IPS DF 6.9 (cell line): ENCODE data around the gene PANX2.
"Not testable (repeated sequence)": the region's sequence is repeated elsewhere in the genome, so short reads cannot be mapped to it uniquely, and the experiment has no call there.

Experiments
- DNase-seq: peaks from one replicate; pipeline ENCODE4 v3.0.0-alpha.2; 2013; ENCODE audit warnings: low read depth, low spot score
- H3K27ac ChIP-seq: one replicate; pipeline ENCODE4 v1.5.1; 2013; ENCODE audit warnings: low read length, control low read depth
- H3K27me3 ChIP-seq: 2 replicates; pipeline ENCODE4 v1.6.1; 2013; ENCODE audit warnings: mild to moderate bottlenecking, low read length; ENCODE audit not compliant: control insufficient read depth, insufficient read depth
- H3K36me3 ChIP-seq: 2 replicates; pipeline ENCODE4 v1.6.1; 2013; ENCODE audit warnings: low read length; ENCODE audit not compliant: control insufficient read depth, insufficient read depth
- H3K4me1 ChIP-seq: 2 replicates; pipeline ENCODE4 v1.6.1; 2013; ENCODE audit warnings: low read length; ENCODE audit not compliant: control insufficient read depth, insufficient read depth
- H3K4me3 ChIP-seq: 2 replicates; pipeline ENCODE4 v1.5.1; 2013; ENCODE audit warnings: mild to moderate bottlenecking, low read length
- H3K9me3 ChIP-seq: 2 replicates; pipeline ENCODE4 v1.6.1; 2013; ENCODE audit warnings: low read length, inconsistent platforms; ENCODE audit not compliant: control insufficient read depth, insufficient read depth
- WGBS: extraction: QIAGEN DNeasy Blood & Tissue Kit; methylation state at CpG from one replicate; pipeline ENCODE4 v1.1.7; 2013; ENCODE audit warnings: mixed read lengths, missing lambda C conversion rate; ENCODE audit not compliant: insufficient read length, insufficient coverage; 5-methylcytosine and 5-hydroxymethylcytosine counted together

Gene PANX2

GRCh38 chr22:50160947-50161346 is 9.6 kb upstream of the PANX2 start:
- Histone ChIP-seq H3K4me1 (no peaks in the 10 kb centered on the region; the same call in 1 of the 2 replicates), H3K4me3 (no peak overlapping the region), H3K36me3 (no peaks in the 10 kb centered on the region), H3K27me3 (no peaks in the 10 kb centered on the region), H3K27ac (no peak overlapping the region), H3K9me3 (no peaks in the 10 kb centered on the region)
- WGBS = no CpG with 5 or more reads among the region's 7 CpGs
- DNase-seq = no peak

DNA sequence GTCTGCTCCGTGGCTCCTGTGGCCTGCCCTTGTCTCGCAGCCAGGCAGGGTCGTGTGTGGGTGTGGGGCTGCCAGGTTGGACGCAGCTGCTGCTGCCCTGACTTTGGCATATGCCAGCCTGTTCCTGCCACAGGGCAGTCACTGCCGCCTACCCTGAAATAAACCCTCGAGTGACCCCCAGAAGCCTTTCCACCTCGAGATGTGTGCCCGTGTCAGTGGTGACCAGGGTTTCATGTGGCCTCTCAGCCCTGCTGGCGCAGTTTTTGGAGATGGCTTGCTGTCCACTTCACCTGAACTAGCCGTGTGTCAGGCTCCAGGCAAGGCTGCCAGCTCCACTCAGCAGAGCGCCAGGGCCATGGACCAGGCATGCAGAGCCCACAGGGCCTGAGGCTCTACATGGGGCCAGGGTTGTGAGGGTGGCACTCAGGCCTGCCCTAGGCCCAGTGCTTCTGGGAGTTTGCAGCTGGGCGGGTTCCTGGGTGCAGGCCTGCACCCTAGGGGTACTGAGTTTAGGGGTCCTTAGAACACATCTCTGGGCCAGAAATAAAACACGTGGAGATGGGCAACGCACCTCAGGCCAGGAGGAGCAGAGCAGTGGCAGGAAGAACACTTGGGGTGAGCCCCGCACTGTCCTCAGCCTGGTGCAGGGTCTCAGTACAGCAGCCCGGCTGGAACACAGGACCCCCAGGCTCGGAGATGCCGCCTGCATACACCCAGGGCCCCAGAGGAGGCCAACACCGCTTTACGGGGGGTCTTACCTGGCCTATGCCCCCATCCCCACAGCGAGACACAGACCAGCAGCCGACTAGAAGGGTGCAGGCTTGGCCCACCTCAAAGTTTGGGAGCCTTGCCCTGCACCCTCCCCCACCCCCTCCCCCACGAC is 8.8 kb upstream of the PANX2 start:
- Histone ChIP-seq H3K9me3 (no peaks in the 10 kb centered on the region), H3K27ac (no peak overlapping the region), H3K4me3 (no peak overlapping the region; the same call in 1 of the 2 replicates), H3K27me3 (no peaks in the 10 kb centered on the region), H3K4me1 (no peaks in the 10 kb centered on the region; the same call in 1 of the 2 replicates), H3K36me3 (no peaks in the 10 kb centered on the region)
- WGBS = no CpG with 5 or more reads among the region's 23 CpGs
- DNase-seq = no peak

GRCh38 chr22:50162391-50162956 is 8.1 kb upstream of the PANX2 start:
- H3K4me1 ChIP-seq = no peaks in the 10 kb centered on the region; the same call in 1 of the 2 replicates
- no peaks in the 10 kb centered on the region for H3K27me3 ChIP-seq
- no peaks in the 10 kb centered on the region for H3K9me3 ChIP-seq
- no peak overlapping the region for H3K27ac ChIP-seq
- H3K36me3 ChIP-seq = no peaks in the 10 kb centered on the region
- H3K4me3 ChIP-seq = no peak overlapping the region
- DNase-seq = no peak
- WGBS = no CpG with 5 or more reads among the region's 10 CpGs

GRCh38 chr22:50165436-50166123 is 5.0 kb upstream of the PANX2 start:
- DNase-seq = no peak
- H3K27ac ChIP-seq = no peak overlapping the region
- H3K4me1 ChIP-seq = no peaks in the 10 kb centered on the region
- no peaks in the 10 kb centered on the region for H3K36me3 ChIP-seq
- no peaks in the 10 kb centered on the region for H3K9me3 ChIP-seq
- peaks cover 5% of the 10 kb centered on the region for H3K27me3 ChIP-seq
- no CpG with 5 or more reads among the region's 28 CpGs for WGBS
- no peak overlapping the region for H3K4me3 ChIP-seq

DNA sequence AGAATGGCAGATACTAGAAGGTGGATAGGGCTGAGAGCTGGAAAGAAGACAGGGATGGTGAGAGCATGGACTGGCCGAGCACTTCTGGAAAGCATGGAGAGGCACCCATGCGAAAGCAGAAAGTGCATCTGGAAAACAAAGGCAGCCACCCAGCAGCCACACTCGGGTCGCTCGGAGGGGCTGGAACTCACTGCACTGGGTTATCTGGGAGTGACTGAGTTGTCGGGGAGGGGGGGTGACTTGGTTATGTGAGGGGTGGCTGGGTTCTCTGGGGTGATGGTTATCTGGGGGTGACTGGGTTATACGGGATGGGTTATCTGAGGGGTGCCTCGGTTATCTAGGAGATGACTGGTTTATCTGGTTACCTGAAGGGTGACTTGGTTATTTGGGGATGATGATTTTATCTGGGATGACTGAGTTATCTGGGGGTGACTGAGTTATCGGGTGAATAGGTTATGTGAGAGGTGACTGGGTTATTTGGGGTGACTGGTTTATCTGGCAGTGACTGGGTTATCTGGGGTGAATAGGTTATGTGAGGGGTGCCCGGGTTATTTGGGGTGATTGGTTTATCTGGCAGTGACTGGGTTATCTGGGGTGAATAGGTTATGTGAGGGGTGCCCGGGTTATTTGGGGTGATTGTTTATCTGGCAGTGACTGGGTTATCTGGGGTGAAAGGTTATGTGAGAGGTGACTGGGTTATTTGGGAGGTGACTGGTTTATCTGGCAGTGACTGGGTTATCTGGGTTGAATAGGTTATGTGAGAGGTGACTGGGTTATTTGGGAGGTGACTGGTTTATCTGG is 2.6 kb upstream of the PANX2 start:
- H3K27ac ChIP-seq = no peak overlapping the region
- DNase-seq = no peak
- no peak overlapping the region for H3K4me3 ChIP-seq
- no peaks in the 10 kb centered on the region; the same call in 1 of the 2 replicates for H3K4me1 ChIP-seq
- H3K27me3 ChIP-seq = peaks cover 5% of the 10 kb centered on the region
- WGBS = 100% methylated on average over 1 of the region's 11 CpGs
- H3K36me3 ChIP-seq = no peaks in the 10 kb centered on the region
- H3K9me3 ChIP-seq = no peaks in the 10 kb centered on the region

GRCh38 chr22:50168490-50169180 is 1.9 kb upstream of the PANX2 start:
- H3K36me3 ChIP-seq, H3K27ac ChIP-seq, H3K4me3 ChIP-seq, H3K9me3 ChIP-seq, H3K27me3 ChIP-seq, H3K4me1 ChIP-seq, DNase-seq: not testable (repeated sequence)
- no CpG with 5 or more reads among the region's 5 CpGs for WGBS

DNA sequence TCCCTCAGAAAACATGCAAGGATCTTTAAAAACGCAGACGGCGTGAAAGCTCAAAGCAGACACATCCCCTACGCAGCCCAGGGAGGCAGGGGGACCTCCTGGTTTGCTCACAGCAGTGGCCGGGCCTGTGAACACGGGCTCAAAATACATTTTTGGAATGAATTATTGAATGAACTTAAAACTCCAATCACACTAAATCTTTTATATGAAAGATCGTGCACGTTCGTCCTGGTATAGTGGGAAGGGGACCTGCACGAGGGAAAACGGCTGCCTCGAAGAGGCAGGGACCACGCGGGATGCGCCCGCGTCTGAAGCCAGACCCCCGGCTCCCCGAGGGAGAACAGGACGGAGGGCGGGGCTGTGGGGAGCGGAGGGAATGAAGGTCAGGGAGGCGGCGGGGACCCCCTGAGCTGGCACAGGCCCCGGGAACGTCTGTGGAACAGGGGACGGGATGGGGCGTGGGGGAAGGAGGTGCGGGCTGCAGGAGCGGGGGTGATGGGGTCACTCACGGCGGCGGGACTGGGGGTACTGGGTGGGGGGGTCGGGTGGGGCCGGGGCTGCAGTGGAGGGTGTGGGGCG is 1.3 kb upstream of the PANX2 start:
- no peak for DNase-seq
- Histone ChIP-seq H3K27ac (no peak overlapping the region), H3K36me3 (no peaks in the 10 kb centered on the region), H3K9me3 (no peaks in the 10 kb centered on the region), H3K4me3 (peak overlapping the region; percentile 73; the same call in 1 of the 2 replicates), H3K4me1 (no peaks in the 10 kb centered on the region; the same call in 1 of the 2 replicates), H3K27me3 (peaks cover 5% of the 10 kb centered on the region)
- WGBS = no CpG with 5 or more reads among the region's 36 CpGs

- Histone ChIP-seq H3K36me3 (no peaks in the 10 kb centered on the region), H3K4me3 (peak overlapping the region; percentile 73; the same call in 1 of the 2 replicates), H3K9me3 (no peaks in the 10 kb centered on the region), H3K27me3 (peaks cover 5% of the 10 kb centered on the region), H3K27ac (no peak overlapping the region), H3K4me1 (no peaks in the 10 kb centered on the region; the same call in 1 of the 2 replicates)
- no peak for DNase-seq
- no CpG with 5 or more reads among the region's 70 CpGs for whole genome bisulfite sequencing
Observed at GRCh38 chr22:50169774-50170341, 673 bp upstream of the PANX2 start.

DNA sequence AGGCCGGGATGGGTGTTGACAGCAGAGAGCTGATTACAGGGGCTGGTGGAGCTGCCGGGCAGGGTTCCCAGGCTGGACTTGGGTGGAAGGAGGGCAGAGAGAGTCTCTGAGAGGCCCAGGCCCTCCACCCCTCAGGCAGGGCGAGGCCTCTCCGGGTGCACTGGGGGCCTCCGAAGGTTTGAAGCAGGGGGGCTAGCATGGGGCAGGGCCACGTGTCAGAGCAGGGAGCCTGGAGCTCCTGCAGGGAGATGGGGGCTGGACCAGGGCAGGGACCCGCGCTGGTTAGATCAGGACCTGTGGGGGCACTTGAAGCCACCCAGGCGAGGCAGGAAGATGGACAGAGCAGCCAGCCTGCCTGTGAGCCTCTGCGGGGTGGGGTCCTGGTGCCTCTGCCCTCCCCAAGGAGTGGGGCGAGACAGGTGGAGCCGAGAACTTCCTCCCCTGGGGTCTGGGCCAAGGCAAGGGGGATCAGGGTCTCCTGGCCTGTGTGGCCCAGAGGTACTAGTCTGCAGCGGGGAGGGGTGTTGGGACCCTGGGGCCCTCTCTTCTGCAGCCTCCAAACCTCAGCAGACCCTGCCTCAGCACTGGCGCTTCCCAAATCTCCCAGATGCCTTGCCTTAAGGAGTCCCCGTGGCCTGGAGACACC is 911 bp downstream of the PANX2 start:
- Histone ChIP-seq H3K4me3 (peak overlapping the region; percentile 78; the same call in 1 of the 2 replicates), H3K4me1 (no peaks in the 10 kb centered on the region; the same call in 1 of the 2 replicates), H3K27me3 (peaks cover 5% of the 10 kb centered on the region), H3K36me3 (no peaks in the 10 kb centered on the region), H3K9me3 (no peaks in the 10 kb centered on the region), H3K27ac (no peak overlapping the region)
- WGBS = no CpG with 5 or more reads among the region's 15 CpGs
- DNase-seq = no peak
